Ovary (tissue), 9 donors: ENCODE results near the gene RNF135. TPM values are rescaled to one million over a fixed set of nuclear protein-coding genes. Genes with fewer than 3 reads are reported as not detected.

Experiments used
- DNase-seq, 5 donors: peaks; one replicate each; pipeline ENCODE4 v3.0.0-alpha.2; 2019 to 2020
- H3K27ac ChIP-seq, 2 donors: fragments of 200-600 bp; one replicate each; pipeline versions ENCODE4 v1.5.1 to v1.8.0; 2019 to 2022
- H3K27me3 ChIP-seq: fragments of 200-600 bp; one replicate; pipeline ENCODE4 v1.8.0; 2022
- H3K36me3 ChIP-seq: fragments of 200-600 bp; sonication (generic); one replicate; pipeline ENCODE4 v1.5.1; 2019
- H3K4me1 ChIP-seq: one replicate; pipeline ENCODE4 v1.8.1; 2013; ENCODE audit warnings: mild to moderate bottlenecking, moderate library complexity; ENCODE audit not compliant: insufficient read depth
- H3K4me3 ChIP-seq: fragments of 200-600 bp; sonication (generic); one replicate; pipeline ENCODE4 v1.5.1; 2017
- H3K9me3 ChIP-seq, 2 donors: fragments of 200-600 bp in 1 of 2; sonication (generic) in 1 of 2; one replicate each; pipeline versions ENCODE4 v1.5.1 to v1.8.1; 2013 to 2019; ENCODE audit warnings: mild to moderate bottlenecking in 1 of 2, moderate library complexity in 1 of 2
- EP300 ChIP-seq: sonication (generic); formaldehyde crosslinking; IDR thresholded peaks from one replicate; pipeline ENCODE4 v1.6.1; 2017; ENCODE audit warnings: antibody characterized with exemption
- POLR2A ChIP-seq: fragments of 450-650 bp; IDR thresholded peaks from one replicate; pipeline ENCODE4 v1.6.1; 2017; ENCODE audit warnings: antibody characterized with exemption, mild to moderate bottlenecking, moderate library complexity
- WGBS, 3 donors: extraction: QIAGEN DNeasy Blood & Tissue Kit in 1 of 3; methylation state at CpG; one replicate each; pipeline versions ENCODE4 v1.1.5 to v1.1.7; 2013 to 2017; 5-methylcytosine and 5-hydroxymethylcytosine counted together
- intact Hi-C, 4 donors: fragments of 100-400 bp; cut with DNase I; formaldehyde crosslinking; loops; one replicate each; pipeline versions ENCODE4 v1.11.0 to v1.15.1; 2022 to 2023
- polyA plus RNA-seq, 2 donors: library from polyadenylated mRNA; stranded (reverse); fragments of 200-250 nt in 1 of 2; fragments of 350-450 nt in 1 of 2; fragmentation: Illumina TruSeq in 1 of 2; extraction: RNeasy Lipid Tissue Mini Kit (QIAGEN cat#74804) in 1 of 2; gene quantifications; one replicate each; pipeline ENCODE4 v1.2.3, GENCODE V29; 2013 to 2014
- total RNA-seq, 7 donors: library from RNA; depleted of rRNA in 2 of 7; stranded (reverse); fragments of >200 nt in 2 of 7; fragmentation: NEBNext Ultra II Directional in 3 of 7; extraction: Animal tissue kit (Norgen Biotek cat#: 25700) in 3 of 7; gene quantifications; one replicate each; pipeline versions ENCODE4 v1.1.0 to v1.2.4, GENCODE V29; 2016 to 2023
- TF ChIP-seq, protein P1 (sequence below), 3 donors: fragments of 450-650 bp in 2 of 3; fragments of 200-600 bp in 1 of 3; IDR thresholded peaks; one replicate each; pipeline versions ENCODE4 v1.5.1 to v1.8.0; 2016 to 2022; ENCODE audit warnings: antibody characterized with exemption in 3 of 3, mild to moderate bottlenecking in 1 of 3
- donor health status: DM: no; HTN: no; CAD: no; lungs with moderate emphysema.
- donor health status: DM: no; HTN: no; CAD: no.
- donor health status: Bipolar disorder and iron deficiency.
- donor health status: DM: yes; HTN: yes; CAD: no.
- donor health status: DM: no; HTN: no; CAD: no.
- donor health status: DM: yes; HTN: yes; CAD: no.

RNF135 gene
- total and polyA plus RNA-seq, 9 donors, result 14.8 to 25.0 (median 18.3) TPM

DNA sequence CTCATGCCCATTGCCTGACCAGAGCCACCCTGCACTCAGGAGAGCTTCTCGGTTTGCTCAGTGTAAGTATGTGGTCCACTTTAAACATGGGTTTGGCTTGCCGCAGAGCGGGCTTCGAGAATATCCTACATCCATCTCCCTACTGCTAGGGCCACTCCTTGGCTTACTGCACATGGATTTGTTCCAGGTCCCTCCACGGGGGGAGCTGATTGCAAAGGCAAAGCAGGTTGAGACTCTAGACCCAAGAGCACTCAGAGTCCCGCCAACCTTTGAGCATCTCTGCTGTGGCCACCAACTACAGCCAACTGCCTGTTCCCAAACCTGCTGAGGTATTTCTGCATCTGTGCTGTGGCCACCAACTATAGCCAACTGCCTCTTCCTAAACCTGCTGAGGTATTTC lies 26.4 kb downstream of the RNF135 start:
- H3K36me3 ChIP-seq, result no peaks in the 10 kb centered on the region
- H3K9me3 ChIP-seq, result no peaks in the 10 kb centered on the region
- WGBS, 3 donors, result 91 to 95% (median 92%) methylated on average over 6 of the region's 6 CpGs
- H3K27me3 ChIP-seq, result no peaks in the 10 kb centered on the region
- no peak overlapping the region for H3K27ac ChIP-seq
- H3K4me1 ChIP-seq, result no peaks in the 10 kb centered on the region
- TF ChIP-seq POLR2A, result no peak
- no peak for TF ChIP-seq EP300
- no peak for DNase-seq
- H3K4me3 ChIP-seq, result no peak overlapping the region
- intact Hi-C loops, result no loop called here

DNA sequence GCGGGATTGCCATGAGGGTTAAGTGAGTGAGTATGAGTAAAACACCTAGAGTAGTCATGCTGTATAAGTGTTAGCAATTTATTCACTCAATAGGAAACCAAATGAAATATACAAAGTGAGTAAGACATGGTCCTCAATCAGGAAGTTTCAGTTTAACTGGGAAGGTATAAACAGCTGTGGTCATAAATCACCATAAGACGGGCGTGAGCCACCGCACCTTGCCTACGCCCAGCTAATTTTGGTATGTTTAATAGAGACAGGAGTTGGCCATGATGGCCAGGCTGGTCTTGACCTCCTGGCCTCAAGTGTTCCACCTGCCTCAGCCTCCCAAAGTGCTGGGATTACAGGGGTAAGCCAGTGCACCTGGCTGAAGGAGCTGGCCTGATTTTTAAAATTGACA lies 27.0 kb downstream of the RNF135 start:
- Histone ChIP-seq H3K27me3 (no peaks in the 10 kb centered on the region), H3K4me3 (no peak overlapping the region), H3K9me3 (no peaks in the 10 kb centered on the region), H3K4me1 (no peaks in the 10 kb centered on the region), H3K27ac (no peak overlapping the region), H3K36me3 (no peaks in the 10 kb centered on the region)
- no peak for DNase-seq
- no peak for TF ChIP-seq POLR2A
- TF ChIP-seq EP300, result no peak
- TF ChIP-seq, protein P1, sequence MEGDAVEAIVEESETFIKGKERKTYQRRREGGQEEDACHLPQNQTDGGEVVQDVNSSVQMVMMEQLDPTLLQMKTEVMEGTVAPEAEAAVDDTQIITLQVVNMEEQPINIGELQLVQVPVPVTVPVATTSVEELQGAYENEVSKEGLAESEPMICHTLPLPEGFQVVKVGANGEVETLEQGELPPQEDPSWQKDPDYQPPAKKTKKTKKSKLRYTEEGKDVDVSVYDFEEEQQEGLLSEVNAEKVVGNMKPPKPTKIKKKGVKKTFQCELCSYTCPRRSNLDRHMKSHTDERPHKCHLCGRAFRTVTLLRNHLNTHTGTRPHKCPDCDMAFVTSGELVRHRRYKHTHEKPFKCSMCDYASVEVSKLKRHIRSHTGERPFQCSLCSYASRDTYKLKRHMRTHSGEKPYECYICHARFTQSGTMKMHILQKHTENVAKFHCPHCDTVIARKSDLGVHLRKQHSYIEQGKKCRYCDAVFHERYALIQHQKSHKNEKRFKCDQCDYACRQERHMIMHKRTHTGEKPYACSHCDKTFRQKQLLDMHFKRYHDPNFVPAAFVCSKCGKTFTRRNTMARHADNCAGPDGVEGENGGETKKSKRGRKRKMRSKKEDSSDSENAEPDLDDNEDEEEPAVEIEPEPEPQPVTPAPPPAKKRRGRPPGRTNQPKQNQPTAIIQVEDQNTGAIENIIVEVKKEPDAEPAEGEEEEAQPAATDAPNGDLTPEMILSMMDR (IDR thresholded peaks at IDR 0.05), result no peak
- intact Hi-C loops, result no loop called here
- WGBS, 3 donors, result 93 to 98% (median 95%) methylated on average over 5 of the region's 5 CpGs

DNA sequence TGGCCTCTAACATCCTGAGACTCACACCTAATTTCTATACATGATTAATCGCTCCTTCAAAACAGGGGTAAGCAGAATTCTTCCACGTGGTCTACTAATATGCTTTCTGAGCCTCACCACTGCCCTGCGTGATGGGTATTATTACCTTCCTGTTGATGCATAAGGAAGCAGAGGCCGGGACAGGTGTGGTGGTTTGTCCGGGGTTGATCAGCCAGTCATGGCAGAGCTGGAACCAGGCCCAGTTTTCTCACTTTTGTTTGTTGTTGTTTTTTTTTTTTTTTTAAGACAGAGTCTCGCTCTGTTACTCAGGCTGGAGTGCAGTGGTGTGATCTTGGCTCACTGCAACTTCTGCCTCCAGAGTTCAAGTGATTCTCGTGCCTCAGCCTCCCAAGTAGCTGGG lies 31.2 kb downstream of the RNF135 start:
- Histone ChIP-seq H3K36me3 (no peaks in the 10 kb centered on the region), H3K27me3 (no peaks in the 10 kb centered on the region), H3K4me3 (no peak overlapping the region), H3K4me1 (no peaks in the 10 kb centered on the region), H3K27ac (no peak overlapping the region), H3K9me3 (no peaks in the 10 kb centered on the region)
- intact Hi-C loops, result no loop called here
- TF ChIP-seq, protein P1 (IDR thresholded peaks at IDR 0.05), result no peak
- TF ChIP-seq EP300 (no peak), POLR2A (no peak)
- 88 to 93% (median 92%) methylated on average over 7 of the region's 7 CpGs for WGBS, 3 donors
- DNase-seq, result no peak

DNA sequence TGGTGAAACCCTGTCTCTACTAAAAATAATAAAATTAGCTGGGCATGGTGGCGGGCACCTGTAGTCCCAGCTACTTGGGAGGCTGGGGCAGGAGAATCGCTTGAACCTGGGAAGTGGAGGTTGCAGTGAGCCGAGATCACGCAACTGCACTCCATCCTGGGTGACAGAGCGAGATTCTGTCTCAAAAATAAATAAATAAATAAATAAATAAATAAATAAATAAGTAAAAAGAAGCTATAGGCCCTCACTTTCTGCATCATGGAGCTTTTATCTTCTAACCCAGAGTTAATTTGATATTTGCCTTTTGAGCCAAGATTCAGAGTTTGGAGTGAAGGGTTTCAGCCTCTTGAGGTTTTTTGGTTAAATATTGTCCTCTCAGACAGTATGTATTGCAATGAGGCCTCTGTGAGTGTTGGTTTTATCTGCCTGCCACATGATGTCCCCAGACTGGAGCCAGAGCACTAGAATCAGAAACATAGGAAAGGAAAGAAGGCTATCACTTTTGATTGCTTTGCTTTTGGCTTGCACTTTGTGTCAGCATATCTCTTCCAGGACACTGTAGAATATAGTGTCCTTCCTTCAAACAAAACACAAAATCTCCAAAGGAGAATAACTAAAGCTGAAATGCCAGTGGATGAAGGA lies 32.5 kb downstream of the RNF135 start:
- H3K4me3 ChIP-seq, result no peak overlapping the region
- no peak for DNase-seq
- H3K27me3 ChIP-seq, result no peaks in the 10 kb centered on the region
- WGBS, 3 donors, result 91 to 98% (median 94%) methylated on average over 5 of the region's 5 CpGs
- H3K27ac ChIP-seq, result no peak overlapping the region
- H3K36me3 ChIP-seq, result no peaks in the 10 kb centered on the region
- TF ChIP-seq, protein P1 (IDR thresholded peaks at IDR 0.05), result no peak
- TF ChIP-seq EP300 (no peak), POLR2A (no peak)
- H3K9me3 ChIP-seq, result no peaks in the 10 kb centered on the region
- intact Hi-C loops, result no loop called here
- no peaks in the 10 kb centered on the region for H3K4me1 ChIP-seq

DNA sequence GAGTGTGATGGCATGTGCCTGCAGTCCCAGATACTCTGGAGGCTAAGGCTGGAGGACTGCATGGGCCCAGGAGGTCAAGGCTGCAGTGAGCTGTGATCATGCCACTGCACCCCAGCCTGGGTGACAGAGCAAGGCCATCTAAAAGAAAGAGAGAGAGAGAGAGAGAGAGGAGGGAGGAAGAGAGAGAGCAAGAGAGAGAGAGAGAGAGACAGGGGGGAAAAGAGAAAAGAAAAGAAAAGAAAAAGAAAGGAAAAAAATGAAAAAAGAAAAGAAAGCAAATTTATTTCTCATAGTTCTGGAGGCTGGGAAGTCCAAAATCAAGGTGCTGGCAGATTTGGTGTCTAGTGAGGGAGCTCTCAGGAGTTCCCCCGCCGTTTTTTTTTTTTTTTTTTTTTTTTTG lies 33.3 kb downstream of the RNF135 start:
- Histone ChIP-seq H3K27me3 (no peaks in the 10 kb centered on the region), H3K36me3 (no peaks in the 10 kb centered on the region), H3K27ac (no peak overlapping the region), H3K4me1 (no peaks in the 10 kb centered on the region), H3K4me3 (no peak overlapping the region), H3K9me3 (no peaks in the 10 kb centered on the region)
- intact Hi-C loops, result no loop called here
- WGBS, 3 donors, result 78 to 88% (median 83%) methylated on average over 2 of the region's 2 CpGs
- no peak for DNase-seq
- TF ChIP-seq, protein P1 (IDR thresholded peaks at IDR 0.05), result no peak
- TF ChIP-seq POLR2A, result no peak
- TF ChIP-seq EP300, result no peak
